ENCODE data around the gene SMIM1. TPM values are rescaled to one million over a fixed set of nuclear protein-coding genes. Genes with fewer than 3 reads are reported as not detected.
"Not testable (repeated sequence)": the region's sequence is repeated elsewhere in the genome, so short reads cannot be mapped to it uniquely, and the experiment has no call there.

The SMIM1 gene
- total RNA-seq, 1 experiment from 2014 or later, result 7.1 TPM

DNA sequence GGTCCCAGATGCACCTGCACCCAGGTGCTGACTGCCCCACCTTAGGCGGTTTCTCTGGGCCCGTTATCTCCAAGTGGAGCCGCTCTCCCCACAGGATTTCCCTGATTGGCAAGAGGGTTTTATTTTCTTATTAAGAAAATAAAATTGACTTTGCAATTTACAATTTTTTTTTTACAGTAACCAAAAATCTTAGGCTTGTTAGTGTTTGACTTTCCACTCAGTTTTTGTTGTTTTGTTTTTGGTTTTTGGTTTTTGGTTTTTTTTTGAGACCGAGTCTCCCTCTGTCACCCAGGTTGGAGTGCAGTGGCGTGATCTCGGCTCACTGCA is 25.1 kb upstream of the SMIM1 start:
- CTCF ChIA-PET, result no interaction called here
- BruUV-seq (replicated peaks), result no TSS peak
- POLR2A ChIA-PET, result no interaction called here
- TF ChIP-seq CTCF (IDR thresholded peaks at IDR 0.05; ENCODE audit: insufficient read depth in 1 of 2, low read depth in 1 of 2, low read length in 1 of 2, severe bottlenecking in 1 of 2, unreplicated experiment in 1 of 2), result no peak
- H3K36me3 ChIP-seq (ENCODE audit: control insufficient read depth, insufficient read depth, low read length), result no peaks in the 10 kb centered on the region
- Mint-ChIP-seq H3K27ac (ENCODE audit: unreplicated experiment) (no peak overlapping the region), H3K4me1 (ENCODE audit: low read depth, unreplicated experiment) (peaks cover 6% of the 10 kb centered on the region), H3K27me3 (ENCODE audit: insufficient read depth, unreplicated experiment) (no peaks in the 10 kb centered on the region), H3K36me3 (ENCODE audit: insufficient read depth, unreplicated experiment) (no peaks in the 10 kb centered on the region), H3K9me3 (ENCODE audit: unreplicated experiment) (no peaks in the 10 kb centered on the region), H3K4me3 (ENCODE audit: unreplicated experiment) (no peak overlapping the region)
- no peaks in the 10 kb centered on the region for H3K4me1 ChIP-seq
- no peaks in the 10 kb centered on the region for H3K9me3 ChIP-seq
- no peaks in the 10 kb centered on the region for H3K27me3 ChIP-seq (replicated peaks; ENCODE audit: control insufficient read depth, insufficient read depth, low read length)
- no peak overlapping the region for H3K4me3 ChIP-seq (ENCODE audit: low read depth, low read length)
- intact Hi-C loops (cut with micrococcal nuclease; ENCODE audit: unreplicated experiment), result no loop called here
- no peak for DNase-seq

DNA sequence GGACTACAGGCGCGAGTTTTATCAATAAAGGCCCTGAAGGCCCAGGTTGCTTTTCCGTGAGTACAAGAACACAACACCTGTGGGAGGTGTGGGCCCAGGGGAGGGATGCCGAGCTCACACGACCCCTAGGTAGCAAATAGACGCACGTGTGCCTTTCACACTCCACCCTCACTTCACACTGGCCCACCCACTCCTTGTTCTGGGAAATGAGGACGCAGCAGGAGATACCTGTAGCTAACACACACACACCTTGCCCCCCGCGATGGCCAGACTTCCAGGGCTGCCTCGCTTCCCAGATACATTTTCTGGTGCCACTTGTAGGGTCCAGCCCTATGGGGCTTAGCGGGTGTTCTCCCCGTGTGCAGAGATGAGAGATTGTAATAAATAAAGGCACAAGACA is 24.6 kb upstream of the SMIM1 start:
- Histone ChIP-seq H3K4me1 (no peaks in the 10 kb centered on the region), H3K36me3 (ENCODE audit: control insufficient read depth, insufficient read depth, low read length) (no peaks in the 10 kb centered on the region), H3K4me3 (ENCODE audit: low read depth, low read length) (no peak overlapping the region), H3K9me3 (no peaks in the 10 kb centered on the region), H3K27me3 (replicated peaks; ENCODE audit: control insufficient read depth, insufficient read depth, low read length) (no peaks in the 10 kb centered on the region)
- no peak for DNase-seq
- Mint-ChIP-seq H3K4me3 (ENCODE audit: unreplicated experiment) (no peak overlapping the region), H3K36me3 (ENCODE audit: insufficient read depth, unreplicated experiment) (no peaks in the 10 kb centered on the region), H3K4me1 (ENCODE audit: low read depth, unreplicated experiment) (peaks cover 6% of the 10 kb centered on the region), H3K27ac (ENCODE audit: unreplicated experiment) (no peak overlapping the region), H3K9me3 (ENCODE audit: unreplicated experiment) (no peaks in the 10 kb centered on the region), H3K27me3 (ENCODE audit: insufficient read depth, unreplicated experiment) (no peaks in the 10 kb centered on the region)
- POLR2A ChIA-PET, result no interaction called here
- BruUV-seq (replicated peaks), result no TSS peak
- CTCF ChIA-PET, result no interaction called here
- TF ChIP-seq CTCF (IDR thresholded peaks at IDR 0.05; ENCODE audit: insufficient read depth in 1 of 2, low read depth in 1 of 2, low read length in 1 of 2, severe bottlenecking in 1 of 2, unreplicated experiment in 1 of 2), result no peak
- intact Hi-C loops (cut with micrococcal nuclease; ENCODE audit: unreplicated experiment), result no loop called here

DNA sequence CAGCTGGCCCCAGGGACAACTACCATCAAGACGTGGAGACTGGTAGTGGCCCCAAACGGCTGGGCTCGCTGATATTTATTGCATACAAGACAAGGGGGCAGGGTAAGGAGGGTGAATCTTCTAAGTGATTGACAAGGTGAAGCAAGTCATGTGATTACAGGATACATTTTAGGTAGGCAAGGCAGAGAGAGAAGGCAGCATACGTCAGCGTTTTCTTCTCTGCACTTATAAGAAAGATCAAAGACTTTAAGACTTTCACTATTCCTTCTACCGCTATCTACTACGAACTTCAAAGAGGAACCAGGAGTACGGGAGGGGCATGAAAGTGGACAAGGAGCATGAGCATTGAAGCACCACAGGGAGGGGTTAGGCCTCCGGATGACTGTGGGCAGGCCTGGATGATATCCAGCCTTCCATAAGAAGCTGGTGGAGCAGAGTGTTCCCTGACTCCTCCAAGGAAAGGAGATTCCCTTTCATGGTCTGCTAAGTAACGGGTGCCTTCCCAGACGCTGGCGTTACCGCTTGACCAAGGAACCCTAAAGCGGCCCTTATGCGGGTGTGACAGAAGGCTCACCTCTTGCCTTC is 24.1 kb upstream of the SMIM1 start:
- H3K9me3 ChIP-seq; H3K36me3 ChIP-seq (ENCODE audit: control insufficient read depth, insufficient read depth, low read length); intact Hi-C loops (cut with micrococcal nuclease; ENCODE audit: unreplicated experiment); DNase-seq; H3K4me3 ChIP-seq (ENCODE audit: low read depth, low read length); H3K4me3 Mint-ChIP-seq (ENCODE audit: unreplicated experiment); H3K27me3 Mint-ChIP-seq (ENCODE audit: insufficient read depth, unreplicated experiment); H3K9me3 Mint-ChIP-seq (ENCODE audit: unreplicated experiment); H3K4me1 Mint-ChIP-seq (ENCODE audit: low read depth, unreplicated experiment); POLR2A ChIA-PET; H3K27me3 ChIP-seq (replicated peaks; ENCODE audit: control insufficient read depth, insufficient read depth, low read length); BruUV-seq (replicated peaks); H3K36me3 Mint-ChIP-seq (ENCODE audit: insufficient read depth, unreplicated experiment); H3K27ac Mint-ChIP-seq (ENCODE audit: unreplicated experiment); CTCF ChIA-PET; H3K4me1 ChIP-seq: not testable (repeated sequence)

DNA sequence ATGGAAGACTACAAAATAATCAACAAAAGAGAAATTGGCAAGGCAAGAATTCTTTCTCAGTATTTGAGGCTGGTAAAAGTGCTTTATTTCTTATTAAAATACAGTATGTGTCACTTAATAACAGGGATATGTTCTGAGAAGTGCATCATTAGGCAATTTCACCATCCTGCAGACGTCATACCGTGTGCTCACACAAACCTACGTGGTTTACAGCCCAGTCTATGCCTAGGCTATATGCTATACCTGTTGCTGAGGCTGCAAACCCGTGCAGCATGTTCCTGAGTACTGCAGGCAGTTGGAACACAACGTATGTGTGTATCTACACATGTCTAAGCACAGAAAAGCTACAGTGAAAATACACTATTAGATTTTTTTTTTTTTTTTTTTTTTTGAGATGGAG is 23.0 kb upstream of the SMIM1 start:
- ChIA-PET CTCF (interaction anchor here (0.7 kb wide), 1 partner anchor 19 kb away, joined by 4 read pairs; no protein-coding TSS in a partner anchor), POLR2A (no interaction called here)
- H3K4me3 ChIP-seq (ENCODE audit: low read depth, low read length), result no peak overlapping the region
- DNase-seq, result no peak
- TF ChIP-seq CTCF (IDR thresholded peaks at IDR 0.05; ENCODE audit: insufficient read depth in 1 of 2, low read depth in 1 of 2, low read length in 1 of 2, severe bottlenecking in 1 of 2, unreplicated experiment in 1 of 2), result no peak
- Mint-ChIP-seq H3K36me3 (ENCODE audit: insufficient read depth, unreplicated experiment) (no peaks in the 10 kb centered on the region), H3K27ac (ENCODE audit: unreplicated experiment) (no peak overlapping the region), H3K27me3 (ENCODE audit: insufficient read depth, unreplicated experiment) (no peaks in the 10 kb centered on the region), H3K4me3 (ENCODE audit: unreplicated experiment) (no peak overlapping the region), H3K9me3 (ENCODE audit: unreplicated experiment) (no peaks in the 10 kb centered on the region), H3K4me1 (ENCODE audit: low read depth, unreplicated experiment) (peaks cover 6% of the 10 kb centered on the region)
- BruUV-seq (replicated peaks), result no TSS peak
- no peaks in the 10 kb centered on the region for H3K27me3 ChIP-seq (replicated peaks; ENCODE audit: control insufficient read depth, insufficient read depth, low read length)
- no peaks in the 10 kb centered on the region for H3K36me3 ChIP-seq (ENCODE audit: control insufficient read depth, insufficient read depth, low read length)
- intact Hi-C loops (cut with micrococcal nuclease; ENCODE audit: unreplicated experiment), result no loop called here
- no peaks in the 10 kb centered on the region for H3K4me1 ChIP-seq
- no peaks in the 10 kb centered on the region for H3K9me3 ChIP-seq
